ENCODE measurements around the gene TMEM209.
"Not testable (repeated sequence)": the region's sequence is repeated elsewhere in the genome, so short reads cannot be mapped to it uniquely, and the experiment has no call there.

The TMEM209 gene

GRCh38 chr7:130157700-130158099, 47.5 kb downstream of the TMEM209 start:
- no peak for DNase-seq

- no peak for DNase-seq
These were observed 49.1 kb downstream of the TMEM209 start for GRCh38 chr7:130156140-130156539.

- no peak for DNase-seq
These were observed 50.5 kb downstream of the TMEM209 start for GRCh38 chr7:130154501-130155317.

GRCh38 chr7:130154131-130154500, 51.1 kb downstream of the TMEM209 start:
- no peak for DNase-seq

- no peak for DNase-seq
These were observed 51.8 kb downstream of the TMEM209 start for GRCh38 chr7:130153211-130153908.

GRCh38 chr7:130152493-130153210, 52.6 kb downstream of the TMEM209 start:
- DNase-seq, result peak; percentile 29

GRCh38 chr7:130151591-130152492, 53.4 kb downstream of the TMEM209 start:
- peak; percentile 20 for DNase-seq

GRCh38 chr7:130150587-130150986, 54.6 kb downstream of the TMEM209 start:
- DNase-seq, result no peak

- no peak for DNase-seq
These were observed 55.7 kb downstream of the TMEM209 start for GRCh38 chr7:130149281-130150139.

GRCh38 chr7:130148561-130148960, 56.6 kb downstream of the TMEM209 start:
- DNase-seq, result no peak

GRCh38 chr7:130147710-130148325, 57.4 kb downstream of the TMEM209 start:
- DNase-seq, result no peak

- no peak for DNase-seq
These were observed 58.4 kb downstream of the TMEM209 start for GRCh38 chr7:130146693-130147405.

- DNase-seq, result not testable (repeated sequence)
These were observed 59.1 kb downstream of the TMEM209 start for GRCh38 chr7:130146142-130146541.

- DNase-seq, result no peak
These were observed 59.6 kb downstream of the TMEM209 start for GRCh38 chr7:130145424-130146100.

- no peak for DNase-seq
These were observed 60.7 kb downstream of the TMEM209 start for GRCh38 chr7:130144312-130145171.

GRCh38 chr7:130143986-130144311, 61.3 kb downstream of the TMEM209 start:
- no peak for DNase-seq

GRCh38 chr7:130143334-130143732, 61.9 kb downstream of the TMEM209 start:
- no peak for DNase-seq

GRCh38 chr7:130142654-130143333, 62.4 kb downstream of the TMEM209 start:
- DNase-seq, result no peak

Measured in stimulated activated naive CD4-positive, alpha-beta T cell treated with Interleukin-2 at 50 U/mL for 16 hours (primary cell).